ENCODE data around the gene FOXN1. TPM values are rescaled to one million over a fixed set of nuclear protein-coding genes. Genes with fewer than 3 reads are reported as not detected.

Gene FOXN1
- total RNA-seq, 1 experiment from 2014 or later = not detected

DNA sequence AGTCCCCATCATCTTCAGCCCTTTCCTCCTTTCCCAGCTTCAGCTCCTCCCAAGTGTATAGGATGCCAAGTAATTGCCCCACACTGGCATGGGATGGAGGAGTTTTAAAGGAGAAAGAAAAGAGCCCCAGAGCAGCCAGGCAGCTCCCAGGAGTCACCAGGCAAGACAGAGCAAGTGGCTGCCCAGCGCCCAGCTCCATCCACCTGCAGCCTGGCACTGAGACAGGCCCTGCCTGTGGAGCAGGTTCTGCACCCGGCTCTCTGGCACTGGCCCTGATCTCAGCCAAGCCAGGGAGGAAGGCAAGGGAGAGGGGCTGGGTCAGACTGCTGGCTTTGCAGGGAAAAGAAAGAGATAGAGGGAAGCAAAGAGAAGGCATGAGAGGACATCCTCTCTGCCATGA is 21.7 kb downstream of the FOXN1 start:
- BruUV-seq (replicated peaks) = no TSS peak
- Mint-ChIP-seq H3K4me1 (ENCODE audit: insufficient read depth, unreplicated experiment) (peaks cover 38% of the 10 kb centered on the region), H3K9me3 (ENCODE audit: unreplicated experiment) (no peaks in the 10 kb centered on the region), H3K4me3 (ENCODE audit: unreplicated experiment) (no peak overlapping the region), H3K36me3 (ENCODE audit: insufficient read depth, unreplicated experiment) (no peaks in the 10 kb centered on the region), H3K27ac (ENCODE audit: low read depth, unreplicated experiment) (no peak overlapping the region), H3K27me3 (ENCODE audit: insufficient read depth, unreplicated experiment) (no peaks in the 10 kb centered on the region)
- no peak for DNase-seq (ENCODE audit: unreplicated experiment)
- TF ChIP-seq, protein P1, sequence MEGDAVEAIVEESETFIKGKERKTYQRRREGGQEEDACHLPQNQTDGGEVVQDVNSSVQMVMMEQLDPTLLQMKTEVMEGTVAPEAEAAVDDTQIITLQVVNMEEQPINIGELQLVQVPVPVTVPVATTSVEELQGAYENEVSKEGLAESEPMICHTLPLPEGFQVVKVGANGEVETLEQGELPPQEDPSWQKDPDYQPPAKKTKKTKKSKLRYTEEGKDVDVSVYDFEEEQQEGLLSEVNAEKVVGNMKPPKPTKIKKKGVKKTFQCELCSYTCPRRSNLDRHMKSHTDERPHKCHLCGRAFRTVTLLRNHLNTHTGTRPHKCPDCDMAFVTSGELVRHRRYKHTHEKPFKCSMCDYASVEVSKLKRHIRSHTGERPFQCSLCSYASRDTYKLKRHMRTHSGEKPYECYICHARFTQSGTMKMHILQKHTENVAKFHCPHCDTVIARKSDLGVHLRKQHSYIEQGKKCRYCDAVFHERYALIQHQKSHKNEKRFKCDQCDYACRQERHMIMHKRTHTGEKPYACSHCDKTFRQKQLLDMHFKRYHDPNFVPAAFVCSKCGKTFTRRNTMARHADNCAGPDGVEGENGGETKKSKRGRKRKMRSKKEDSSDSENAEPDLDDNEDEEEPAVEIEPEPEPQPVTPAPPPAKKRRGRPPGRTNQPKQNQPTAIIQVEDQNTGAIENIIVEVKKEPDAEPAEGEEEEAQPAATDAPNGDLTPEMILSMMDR (IDR thresholded peaks at IDR 0.05; ENCODE audit: unreplicated experiment) = no peak
- ChIA-PET CTCF (interaction anchor here (0.7 to 1.3 kb wide), 5 partner anchors 8 to 34 kb away, joined by 3 to 8 read pairs (median 3); no protein-coding TSS in a partner anchor), POLR2A (interaction anchor here (0.6 to 1.1 kb wide), 4 partner anchors 19 to 170 kb away, joined by 3 to 4 read pairs (median 3); partner anchors contain the start of gene POLDIP2)
- intact Hi-C loops (cut with micrococcal nuclease) = no loop called here

DNA sequence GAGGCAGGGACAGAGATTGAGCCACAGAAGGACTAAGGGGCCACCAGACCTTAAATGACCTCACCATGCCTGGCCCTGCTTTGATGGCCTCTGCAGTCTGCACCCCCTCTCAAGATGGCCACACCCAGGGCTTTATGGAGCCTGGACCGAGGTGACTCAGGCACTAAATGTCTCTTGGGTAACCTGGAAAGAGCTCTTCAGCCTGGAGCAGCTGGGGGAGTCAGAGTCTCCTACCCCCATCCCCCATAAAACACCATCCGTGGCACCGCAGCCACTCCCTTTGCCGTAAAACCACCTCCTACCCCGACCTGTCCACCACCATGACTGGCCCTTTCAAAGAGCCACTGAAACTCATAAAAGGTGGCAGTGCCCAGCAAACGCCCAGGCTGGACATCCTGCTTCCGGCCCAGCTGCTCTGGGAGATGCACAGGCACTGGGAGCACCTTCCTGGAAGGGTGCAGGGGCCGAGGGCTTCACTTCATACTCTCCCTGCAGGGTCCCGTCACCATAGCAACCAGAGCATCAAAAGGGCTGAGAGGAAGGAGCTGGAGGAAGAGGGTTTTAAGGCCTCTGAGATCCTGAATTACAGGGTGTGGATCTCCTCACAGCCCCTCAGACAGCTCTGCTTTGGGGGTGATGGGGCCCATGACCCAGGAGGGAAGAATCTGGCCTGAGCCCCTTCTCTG is 22.3 kb downstream of the FOXN1 start:
- intact Hi-C loops (cut with micrococcal nuclease) = no loop called here
- H3K4me1 Mint-ChIP-seq (ENCODE audit: insufficient read depth, unreplicated experiment) = peaks cover 43% of the 10 kb centered on the region
- H3K27me3 Mint-ChIP-seq (ENCODE audit: insufficient read depth, unreplicated experiment) = no peaks in the 10 kb centered on the region
- POLR2A ChIA-PET = interaction anchor here (0.6 to 1.1 kb wide), 4 partner anchors 19 to 171 kb away, joined by 3 to 4 read pairs (median 3); partner anchors contain the start of gene POLDIP2
- peak; percentile 35 for DNase-seq (ENCODE audit: unreplicated experiment)
- H3K4me3 Mint-ChIP-seq (ENCODE audit: unreplicated experiment) = no peak overlapping the region
- H3K9me3 Mint-ChIP-seq (ENCODE audit: unreplicated experiment) = no peaks in the 10 kb centered on the region
- CTCF ChIA-PET = interaction anchor here (0.8 to 1.3 kb wide), 6 partner anchors 8 to 33 kb away, joined by 3 to 8 read pairs (median 5); no protein-coding TSS in a partner anchor
- TF ChIP-seq, protein P1 (IDR thresholded peaks at IDR 0.05; ENCODE audit: unreplicated experiment) = no peak
- H3K36me3 Mint-ChIP-seq (ENCODE audit: insufficient read depth, unreplicated experiment) = no peaks in the 10 kb centered on the region
- no TSS peak for BruUV-seq (replicated peaks)
- H3K27ac Mint-ChIP-seq (ENCODE audit: low read depth, unreplicated experiment) = no peak overlapping the region

DNA sequence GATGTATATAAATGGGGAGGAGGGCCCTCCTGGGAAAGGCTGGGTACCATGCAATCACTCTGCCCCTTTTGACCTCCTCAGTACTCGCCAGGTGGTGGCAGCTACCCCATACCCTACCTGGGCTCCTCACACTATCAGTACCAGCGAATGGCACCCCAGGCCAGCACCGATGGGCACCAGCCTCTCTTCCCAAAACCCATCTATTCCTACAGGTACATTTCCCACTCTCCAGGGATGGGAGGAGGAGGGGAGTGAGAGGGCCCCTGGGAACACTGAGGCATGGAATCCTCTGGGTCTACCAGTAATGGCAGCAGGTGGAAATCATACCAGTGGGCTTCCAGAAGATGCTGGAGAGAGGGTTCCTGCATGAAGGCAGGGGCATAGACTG is 22.9 kb downstream of the FOXN1 start:
- TF ChIP-seq, protein P1 (IDR thresholded peaks at IDR 0.05; ENCODE audit: unreplicated experiment) = no peak
- H3K36me3 Mint-ChIP-seq (ENCODE audit: insufficient read depth, unreplicated experiment) = no peaks in the 10 kb centered on the region
- no peaks in the 10 kb centered on the region for H3K9me3 Mint-ChIP-seq (ENCODE audit: unreplicated experiment)
- no TSS peak for BruUV-seq (replicated peaks)
- intact Hi-C loops (cut with micrococcal nuclease) = no loop called here
- ChIA-PET POLR2A (interaction anchor here (0.6 to 1.1 kb wide), 3 partner anchors 18 to 42 kb away, joined by 3 to 4 read pairs (median 3); no protein-coding TSS in a partner anchor), CTCF (interaction anchor here (1.0 to 1.3 kb wide), 4 partner anchors 9 to 34 kb away, joined by 3 to 8 read pairs (median 5); no protein-coding TSS in a partner anchor)
- no peaks in the 10 kb centered on the region for H3K27me3 Mint-ChIP-seq (ENCODE audit: insufficient read depth, unreplicated experiment)
- H3K4me3 Mint-ChIP-seq (ENCODE audit: unreplicated experiment) = no peak overlapping the region
- H3K4me1 Mint-ChIP-seq (ENCODE audit: insufficient read depth, unreplicated experiment) = peaks cover 47% of the 10 kb centered on the region
- H3K27ac Mint-ChIP-seq (ENCODE audit: low read depth, unreplicated experiment) = no peak overlapping the region
- no peak for DNase-seq (ENCODE audit: unreplicated experiment)

DNA sequence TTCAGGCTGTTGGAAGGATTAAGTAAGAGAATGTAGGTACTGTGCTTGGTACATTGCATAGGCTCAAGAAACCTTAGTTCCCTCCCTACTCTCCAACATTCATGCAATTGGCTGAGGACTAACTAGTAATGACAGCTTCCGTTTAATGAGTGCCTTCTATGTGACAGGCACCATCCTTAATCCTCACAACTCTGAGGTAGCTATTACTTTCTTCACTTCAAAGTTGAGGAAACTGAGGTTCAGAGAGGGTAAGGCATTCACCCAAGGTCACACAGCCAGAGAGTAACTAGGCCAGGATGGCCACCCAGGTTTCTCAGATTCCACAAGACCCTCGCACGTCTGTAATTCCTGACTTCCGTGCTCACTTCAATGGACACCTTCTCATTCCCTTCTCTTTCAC is 24.1 kb downstream of the FOXN1 start:
- Mint-ChIP-seq H3K27ac (ENCODE audit: low read depth, unreplicated experiment) (no peak overlapping the region), H3K4me1 (ENCODE audit: insufficient read depth, unreplicated experiment) (peaks cover 39% of the 10 kb centered on the region), H3K36me3 (ENCODE audit: insufficient read depth, unreplicated experiment) (no peaks in the 10 kb centered on the region), H3K27me3 (ENCODE audit: insufficient read depth, unreplicated experiment) (no peaks in the 10 kb centered on the region), H3K4me3 (ENCODE audit: unreplicated experiment) (no peak overlapping the region), H3K9me3 (ENCODE audit: unreplicated experiment) (no peaks in the 10 kb centered on the region)
- intact Hi-C loops (cut with micrococcal nuclease) = no loop called here
- CTCF ChIA-PET = no interaction called here
- DNase-seq (ENCODE audit: unreplicated experiment) = no peak
- no TSS peak for BruUV-seq (replicated peaks)
- TF ChIP-seq, protein P1 (IDR thresholded peaks at IDR 0.05; ENCODE audit: unreplicated experiment) = no peak
- POLR2A ChIA-PET = no interaction called here
